MM.1S (cell line): ENCODE data around the gene PTPRN2.

Source experiments
- DNase-seq: peaks from one replicate; pipeline ENCODE4 v3.0.0-alpha.2; 2015
- H2AFZ ChIP-seq: fragments of 300-600 bp; sonication (generic); 2 replicates; pipeline ENCODE4 v1.6.0; 2016; ENCODE audit warnings: antibody characterized with exemption, low read length
- H3F3A ChIP-seq: fragments of 300-600 bp; sonication (generic); 2 replicates; pipeline ENCODE4 v1.6.1; 2016; ENCODE audit warnings: mild to moderate bottlenecking, antibody characterized with exemption, low read length, moderate library complexity, mixed read lengths; ENCODE audit not compliant: insufficient read depth
- H3K27ac ChIP-seq: fragments of 300-600 bp; sonication (generic); 2 replicates; pipeline ENCODE4 v1.5.1; 2016; ENCODE audit warnings: mild to moderate bottlenecking, low read length
- H3K27me3 ChIP-seq: fragments of 300-600 bp; sonication (generic); replicated peaks from 2 replicates; pipeline ENCODE4 v1.6.0; 2016; ENCODE audit warnings: low read length; ENCODE audit not compliant: insufficient read depth
- H3K36me3 ChIP-seq: fragments of 300-600 bp; sonication (generic); replicated peaks from 2 replicates; pipeline ENCODE4 v1.6.1; 2016; ENCODE audit warnings: mild to moderate bottlenecking, low read length, mixed read lengths; ENCODE audit not compliant: insufficient read depth
- H3K4me1 ChIP-seq: fragments of 300-600 bp; sonication (generic); 2 replicates; pipeline ENCODE4 v1.6.1; 2016; ENCODE audit warnings: low read length, mixed read lengths
- H3K4me2 ChIP-seq: fragments of 300-600 bp; sonication (generic); 2 replicates; pipeline ENCODE4 v1.6.0; 2016; ENCODE audit warnings: low read depth, low read length
- H3K4me3 ChIP-seq: fragments of 300-600 bp; sonication (generic); 2 replicates; pipeline ENCODE4 v1.5.1; 2016; ENCODE audit warnings: low read length, mixed read lengths
- H3K79me2 ChIP-seq: fragments of 300-600 bp; sonication (generic); 2 replicates; pipeline ENCODE4 v1.6.1; 2016; ENCODE audit warnings: mixed run types, low read length, mixed read lengths
- H3K9ac ChIP-seq: fragments of 300-600 bp; sonication (generic); 2 replicates; pipeline ENCODE4 v1.6.1; 2016; ENCODE audit warnings: low read length, mixed read lengths
- H3K9me2 ChIP-seq: fragments of 300-600 bp; sonication (generic); replicated peaks from 2 replicates; pipeline ENCODE4 v1.6.1; 2016; ENCODE audit warnings: mild to moderate bottlenecking, low read length, mixed read lengths; ENCODE audit not compliant: insufficient read depth
- H3K9me3 ChIP-seq: fragments of 300-600 bp; sonication (generic); replicated peaks from 2 replicates; pipeline ENCODE4 v1.6.1; 2016; ENCODE audit warnings: mild to moderate bottlenecking, low read length, mixed read lengths; ENCODE audit not compliant: insufficient read depth
- H4K20me1 ChIP-seq: fragments of 300-600 bp; sonication (generic); 2 replicates; pipeline ENCODE4 v1.6.1; 2016; ENCODE audit warnings: mild to moderate bottlenecking, low read length, moderate library complexity, mixed read lengths; ENCODE audit not compliant: insufficient read depth
- CTCF ChIP-seq: fragments of 300-600 bp; sonication (generic); IDR thresholded peaks from 2 replicates; pipeline ENCODE4 v1.5.1; 2016; ENCODE audit warnings: antibody characterized with exemption, low read length, mixed read lengths
- EZH2 ChIP-seq: fragments of 300-600 bp; sonication (generic); optimal IDR thresholded peaks from 2 replicates; pipeline ENCODE3; 2017; ENCODE audit warnings: low read depth, mild to moderate bottlenecking, antibody characterized with exemption, low read length, mixed read lengths
- EZH2phosphoT487 ChIP-seq: fragments of 300-600 bp; sonication (generic); IDR thresholded peaks from 2 replicates; pipeline ENCODE4 v1.6.1; 2018; ENCODE audit warnings: antibody characterized with exemption, low read length

The PTPRN2 gene

GRCh38 chr7:158563051-158563450, 24.6 kb downstream of the PTPRN2 start:
- no peak for DNase-seq
- no peak overlapping the region for H3K9ac ChIP-seq
- no peaks in the 10 kb centered on the region for H4K20me1 ChIP-seq
- H3K4me2 ChIP-seq = no peak overlapping the region
- peaks cover 74% of the 10 kb centered on the region for H3K27me3 ChIP-seq
- H3K4me1 ChIP-seq = no peaks in the 10 kb centered on the region
- H3K4me3 ChIP-seq = no peak overlapping the region
- no peak overlapping the region for H2AFZ ChIP-seq
- H3K27ac ChIP-seq = no peak overlapping the region
- H3K9me2 ChIP-seq = no peaks in the 10 kb centered on the region
- H3F3A ChIP-seq = no peaks in the 10 kb centered on the region
- H3K36me3 ChIP-seq = no peaks in the 10 kb centered on the region
- H3K9me3 ChIP-seq = no peaks in the 10 kb centered on the region
- no peak for TF ChIP-seq EZH2phosphoT487
- no peak for TF ChIP-seq EZH2
- no peak for TF ChIP-seq CTCF
- no peaks in the 10 kb centered on the region for H3K79me2 ChIP-seq

GRCh38 chr7:158562517-158562916, 25.1 kb downstream of the PTPRN2 start:
- Histone ChIP-seq H4K20me1 (no peaks in the 10 kb centered on the region), H3K27me3 (peaks cover 74% of the 10 kb centered on the region)

GRCh38 chr7:158561659-158562058, 26.0 kb downstream of the PTPRN2 start:
- H3K9ac ChIP-seq = no peak overlapping the region
- no peak for TF ChIP-seq EZH2
- TF ChIP-seq CTCF = no peak
- no peak overlapping the region for H3K4me2 ChIP-seq
- H3K36me3 ChIP-seq = no peaks in the 10 kb centered on the region
- H3K27ac ChIP-seq = no peak overlapping the region
- peaks cover 73% of the 10 kb centered on the region for H3K27me3 ChIP-seq
- H4K20me1 ChIP-seq = no peaks in the 10 kb centered on the region
- no peak overlapping the region for H2AFZ ChIP-seq
- no peak overlapping the region for H3K4me3 ChIP-seq
- no peaks in the 10 kb centered on the region for H3K4me1 ChIP-seq
- no peaks in the 10 kb centered on the region for H3K9me3 ChIP-seq
- DNase-seq = no peak
- H3K79me2 ChIP-seq = no peaks in the 10 kb centered on the region
- no peaks in the 10 kb centered on the region for H3K9me2 ChIP-seq
- H3F3A ChIP-seq = no peaks in the 10 kb centered on the region

More at GRCh38 chr7:158562517-158562916, 25.1 kb downstream of the PTPRN2 start:
- H3K79me2 ChIP-seq = no peaks in the 10 kb centered on the region
- no peak overlapping the region for H3K4me3 ChIP-seq
- no peaks in the 10 kb centered on the region for H3K36me3 ChIP-seq
- no peak overlapping the region for H3K27ac ChIP-seq
- no peaks in the 10 kb centered on the region for H3F3A ChIP-seq
- H3K4me2 ChIP-seq = no peak overlapping the region
- no peaks in the 10 kb centered on the region for H3K9me3 ChIP-seq
- H3K9me2 ChIP-seq = no peaks in the 10 kb centered on the region
- H3K4me1 ChIP-seq = no peaks in the 10 kb centered on the region
- no peak for DNase-seq
- no peak overlapping the region for H3K9ac ChIP-seq
- H2AFZ ChIP-seq = no peak overlapping the region
- no peak for TF ChIP-seq EZH2phosphoT487

GRCh38 chr7:158560386-158560785, 27.2 kb downstream of the PTPRN2 start:
- Histone ChIP-seq H3K4me3 (no peak overlapping the region), H3F3A (no peaks in the 10 kb centered on the region), H3K4me2 (no peak overlapping the region), H3K4me1 (no peaks in the 10 kb centered on the region), H3K9ac (no peak overlapping the region), H3K36me3 (no peaks in the 10 kb centered on the region), H3K9me2 (no peaks in the 10 kb centered on the region), H2AFZ (no peak overlapping the region), H3K79me2 (no peaks in the 10 kb centered on the region), H3K27ac (no peak overlapping the region), H3K27me3 (peaks cover 69% of the 10 kb centered on the region), H4K20me1 (no peaks in the 10 kb centered on the region), H3K9me3 (no peaks in the 10 kb centered on the region)
- DNase-seq = no peak
- TF ChIP-seq EZH2phosphoT487 (no peak), EZH2 (no peak), CTCF (no peak)
